ENCODE measurements around the gene PRND.
"Not testable (repeated sequence)": the region's sequence is repeated elsewhere in the genome, so short reads cannot be mapped to it uniquely, and the experiment has no call there.

The PRND gene

DNA sequence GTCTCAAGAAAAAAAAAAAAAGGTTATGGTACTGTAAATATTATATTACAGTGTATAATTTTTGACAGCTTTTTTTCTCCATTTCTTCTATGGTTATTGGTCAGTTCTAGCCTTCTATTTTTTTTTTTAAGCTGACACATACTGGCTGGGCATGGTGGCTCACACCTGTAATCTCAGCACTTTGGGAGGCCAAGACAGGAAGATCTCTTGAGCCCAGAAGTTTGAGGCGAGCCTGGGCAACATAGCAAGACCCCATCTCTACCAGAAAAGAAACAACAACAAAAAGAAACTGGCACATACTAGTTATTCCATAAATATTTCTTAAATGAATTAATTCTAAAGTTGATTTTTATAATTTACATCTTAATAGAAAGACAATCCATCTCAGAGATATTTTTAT lies 27.6 kb upstream of the PRND start:
- no peak overlapping the region for H3K4me3 ChIP-seq (ENCODE audit: low read depth, low read length)
- DNase-seq (ENCODE audit: low read depth): no peak
- TF ChIP-seq, protein P1, sequence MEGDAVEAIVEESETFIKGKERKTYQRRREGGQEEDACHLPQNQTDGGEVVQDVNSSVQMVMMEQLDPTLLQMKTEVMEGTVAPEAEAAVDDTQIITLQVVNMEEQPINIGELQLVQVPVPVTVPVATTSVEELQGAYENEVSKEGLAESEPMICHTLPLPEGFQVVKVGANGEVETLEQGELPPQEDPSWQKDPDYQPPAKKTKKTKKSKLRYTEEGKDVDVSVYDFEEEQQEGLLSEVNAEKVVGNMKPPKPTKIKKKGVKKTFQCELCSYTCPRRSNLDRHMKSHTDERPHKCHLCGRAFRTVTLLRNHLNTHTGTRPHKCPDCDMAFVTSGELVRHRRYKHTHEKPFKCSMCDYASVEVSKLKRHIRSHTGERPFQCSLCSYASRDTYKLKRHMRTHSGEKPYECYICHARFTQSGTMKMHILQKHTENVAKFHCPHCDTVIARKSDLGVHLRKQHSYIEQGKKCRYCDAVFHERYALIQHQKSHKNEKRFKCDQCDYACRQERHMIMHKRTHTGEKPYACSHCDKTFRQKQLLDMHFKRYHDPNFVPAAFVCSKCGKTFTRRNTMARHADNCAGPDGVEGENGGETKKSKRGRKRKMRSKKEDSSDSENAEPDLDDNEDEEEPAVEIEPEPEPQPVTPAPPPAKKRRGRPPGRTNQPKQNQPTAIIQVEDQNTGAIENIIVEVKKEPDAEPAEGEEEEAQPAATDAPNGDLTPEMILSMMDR (IDR thresholded peaks at IDR 0.05; ENCODE audit: low read depth, low read length, missing control alignments): no peak

DNA sequence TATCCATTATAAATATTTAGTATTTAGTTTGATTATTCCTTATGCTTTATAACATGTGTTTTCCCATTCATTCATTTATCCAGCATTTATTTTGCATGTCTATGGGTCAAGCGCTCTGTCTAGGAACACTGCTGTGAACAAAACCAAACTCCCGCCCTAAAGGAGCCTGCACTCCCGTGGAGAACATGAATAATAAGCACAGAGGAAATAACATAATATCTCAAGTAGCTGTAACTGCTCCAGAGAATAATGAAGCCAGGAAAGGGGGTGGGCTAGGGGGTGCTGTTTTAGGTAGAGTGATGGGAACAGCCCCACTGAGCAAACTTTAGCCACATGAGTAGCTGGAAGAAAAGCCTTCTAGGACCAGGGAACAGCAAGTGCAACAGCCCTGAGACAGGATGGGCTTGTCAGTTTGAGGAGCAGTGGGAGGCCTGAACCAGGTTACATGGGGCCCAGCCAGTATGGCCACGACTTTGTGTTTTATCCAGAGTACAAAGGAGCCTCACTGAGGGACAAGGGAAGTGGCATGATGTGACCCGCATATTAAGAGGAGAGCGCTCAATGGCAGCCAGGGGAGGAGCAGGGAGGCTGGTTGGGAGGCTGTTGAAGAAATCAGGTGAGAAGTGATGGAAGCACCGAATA lies 24.4 kb upstream of the PRND start:
- DNase-seq (ENCODE audit: low read depth): no peak
- TF ChIP-seq, protein P1 (IDR thresholded peaks at IDR 0.05; ENCODE audit: low read depth, low read length, missing control alignments): no peak
- H3K4me3 ChIP-seq (ENCODE audit: low read depth, low read length): no peak overlapping the region

DNA sequence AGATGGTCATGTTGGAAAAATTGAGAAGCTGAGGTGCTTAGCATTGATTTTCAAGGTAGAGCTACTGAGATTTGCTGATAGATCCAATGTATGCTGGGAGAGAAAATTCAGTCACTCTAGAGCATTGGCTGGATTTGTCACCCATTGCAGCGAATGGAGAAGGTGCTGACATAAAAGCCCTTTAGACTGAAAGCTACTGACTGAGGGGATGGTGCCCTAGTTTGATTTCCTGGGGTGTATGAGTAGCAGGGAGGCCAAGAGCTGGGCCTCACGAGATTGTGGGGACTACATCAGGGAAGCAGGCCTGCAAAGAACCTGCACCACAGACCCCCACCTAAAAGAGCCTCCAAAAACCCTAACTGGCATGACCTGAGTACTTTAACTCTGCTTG lies 23.9 kb upstream of the PRND start:
- H3K4me3 ChIP-seq (ENCODE audit: low read depth, low read length): no peak overlapping the region
- no peak for DNase-seq (ENCODE audit: low read depth)
- TF ChIP-seq, protein P1 (IDR thresholded peaks at IDR 0.05; ENCODE audit: low read depth, low read length, missing control alignments): no peak

DNA sequence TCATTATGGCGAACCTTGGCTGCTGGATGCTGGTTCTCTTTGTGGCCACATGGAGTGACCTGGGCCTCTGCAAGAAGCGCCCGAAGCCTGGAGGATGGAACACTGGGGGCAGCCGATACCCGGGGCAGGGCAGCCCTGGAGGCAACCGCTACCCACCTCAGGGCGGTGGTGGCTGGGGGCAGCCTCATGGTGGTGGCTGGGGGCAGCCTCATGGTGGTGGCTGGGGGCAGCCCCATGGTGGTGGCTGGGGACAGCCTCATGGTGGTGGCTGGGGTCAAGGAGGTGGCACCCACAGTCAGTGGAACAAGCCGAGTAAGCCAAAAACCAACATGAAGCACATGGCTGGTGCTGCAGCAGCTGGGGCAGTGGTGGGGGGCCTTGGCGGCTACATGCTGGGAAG lies 22.5 kb upstream of the PRND start:
- H3K4me3 ChIP-seq (ENCODE audit: low read depth, low read length): no peak overlapping the region
- no peak for DNase-seq (ENCODE audit: low read depth)

DNA sequence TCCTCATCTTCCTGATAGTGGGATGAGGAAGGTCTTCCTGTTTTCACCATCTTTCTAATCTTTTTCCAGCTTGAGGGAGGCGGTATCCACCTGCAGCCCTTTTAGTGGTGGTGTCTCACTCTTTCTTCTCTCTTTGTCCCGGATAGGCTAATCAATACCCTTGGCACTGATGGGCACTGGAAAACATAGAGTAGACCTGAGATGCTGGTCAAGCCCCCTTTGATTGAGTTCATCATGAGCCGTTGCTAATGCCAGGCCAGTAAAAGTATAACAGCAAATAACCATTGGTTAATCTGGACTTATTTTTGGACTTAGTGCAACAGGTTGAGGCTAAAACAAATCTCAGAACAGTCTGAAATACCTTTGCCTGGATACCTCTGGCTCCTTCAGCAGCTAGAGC lies 21.8 kb upstream of the PRND start:
- no peak for DNase-seq (ENCODE audit: low read depth)
- TF ChIP-seq, protein P1 (IDR thresholded peaks at IDR 0.05; ENCODE audit: low read depth, low read length, missing control alignments): no peak
- no peak overlapping the region for H3K4me3 ChIP-seq (ENCODE audit: low read depth, low read length)

More for the DNA sequence above, 22.5 kb upstream of the PRND start:
- TF ChIP-seq, protein P1 (IDR thresholded peaks at IDR 0.05; ENCODE audit: low read depth, low read length, missing control alignments): no peak

DNA sequence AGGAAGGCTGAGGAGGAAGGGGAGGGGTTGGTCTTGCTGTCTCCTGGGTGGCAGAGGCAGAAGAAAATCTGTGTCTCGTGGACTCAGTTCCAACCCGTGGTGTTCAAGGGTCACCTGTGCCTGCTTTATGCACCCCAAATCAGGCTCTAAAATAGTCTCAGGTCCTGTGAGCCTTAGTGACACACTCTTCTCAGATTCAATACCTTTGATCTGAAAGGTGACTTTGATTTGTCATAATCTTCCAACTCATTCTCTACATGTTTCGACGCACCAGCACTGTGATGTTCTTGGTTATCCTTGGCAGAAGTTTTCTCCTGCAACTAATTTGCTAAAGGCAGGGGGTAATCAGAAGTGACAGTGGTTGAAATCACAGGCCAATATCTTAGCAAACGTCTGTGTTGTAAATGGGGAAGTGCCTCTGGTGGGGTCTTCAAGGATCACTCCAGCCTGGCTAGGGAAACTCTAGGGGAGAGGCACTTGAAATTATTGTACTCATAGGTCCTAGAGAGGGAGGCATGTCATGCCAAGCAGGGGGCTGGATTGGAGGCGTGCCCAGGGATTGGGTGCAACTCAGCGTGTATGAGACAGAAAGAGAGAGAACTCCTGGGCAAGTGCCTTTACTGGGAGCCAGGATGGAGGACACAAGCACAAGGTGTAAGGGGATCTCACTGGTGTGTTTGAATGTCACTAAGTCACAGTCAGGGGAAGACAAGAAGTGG lies 19.0 kb upstream of the PRND start:
- no peak for DNase-seq (ENCODE audit: low read depth)
- TF ChIP-seq, protein P1 (IDR thresholded peaks at IDR 0.05; ENCODE audit: low read depth, low read length, missing control alignments): no peak
- H3K4me3 ChIP-seq (ENCODE audit: low read depth, low read length): no peak overlapping the region

DNA sequence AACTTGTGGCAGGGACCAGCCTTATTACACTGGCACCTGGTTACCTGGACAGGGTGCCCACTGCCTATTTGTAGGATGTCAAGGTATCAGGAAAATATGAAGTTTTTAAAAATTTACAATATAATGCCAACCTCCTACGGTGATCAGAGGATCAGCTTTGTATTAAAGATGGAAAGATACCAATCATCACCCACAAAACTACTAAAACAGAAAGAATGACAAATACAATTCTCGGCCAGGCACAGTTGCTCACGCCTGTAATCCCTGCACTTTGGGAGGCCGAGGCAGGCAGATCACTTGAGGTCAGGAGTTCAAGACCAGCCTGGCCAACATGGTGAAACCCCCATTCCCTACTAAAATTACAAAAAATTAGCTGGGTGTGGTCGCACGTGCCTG lies 18.4 kb upstream of the PRND start:
- no peak for DNase-seq (ENCODE audit: low read depth)
- TF ChIP-seq, protein P1 (IDR thresholded peaks at IDR 0.05; ENCODE audit: low read depth, low read length, missing control alignments): no peak

DNA sequence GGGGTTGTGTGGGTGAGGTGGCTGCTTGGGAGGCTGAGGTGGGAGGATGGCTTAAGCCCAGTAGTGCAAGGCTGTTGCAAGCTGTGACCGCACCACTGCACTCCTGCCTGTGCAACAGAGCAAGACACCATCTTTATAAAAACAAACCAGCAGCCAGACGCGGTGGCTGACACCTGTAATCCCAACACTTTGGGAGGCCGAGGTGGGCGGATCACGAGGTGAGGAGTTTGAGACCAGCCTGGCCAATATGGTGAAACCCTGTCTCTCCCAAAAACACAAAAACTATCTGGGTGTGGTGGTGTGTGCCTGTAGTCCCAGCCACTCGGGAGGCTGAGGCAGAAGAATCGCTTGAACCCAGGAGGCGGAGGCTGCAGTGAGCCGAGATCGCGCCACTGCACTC lies 14.8 kb upstream of the PRND start:
- not testable (repeated sequence) for DNase-seq (ENCODE audit: low read depth); H3K4me3 ChIP-seq (ENCODE audit: low read depth, low read length)

More for the DNA sequence above, 18.4 kb upstream of the PRND start:
- H3K4me3 ChIP-seq (ENCODE audit: low read depth, low read length): no peak overlapping the region
